ENCODE measurements around the gene BCAM. TPM values are rescaled to one million over a fixed set of nuclear protein-coding genes. Genes with fewer than 3 reads are reported as not detected.

The BCAM gene
- total RNA-seq, 2 experiments from 2014 or later, result not detected

DNA sequence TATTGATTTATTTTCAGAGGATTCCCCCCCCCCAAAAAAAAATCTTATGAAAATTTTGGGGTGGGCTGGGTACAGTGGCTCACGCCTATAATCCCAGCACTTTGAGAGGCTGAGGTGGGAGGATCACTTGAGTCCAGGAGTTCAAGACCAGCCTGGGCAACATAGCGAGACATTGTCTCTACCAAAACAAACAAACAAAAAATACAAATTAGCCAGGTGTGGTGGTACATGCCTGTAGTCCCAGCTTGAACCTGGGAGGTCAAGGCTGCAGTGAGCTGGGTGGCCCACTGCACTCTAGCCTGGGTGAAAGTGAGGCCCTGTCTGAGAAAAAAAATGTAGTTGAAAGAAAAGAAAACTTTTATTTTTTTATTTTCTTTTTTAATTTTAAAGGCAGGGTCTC is 55.1 kb downstream of the BCAM start:
- no TSS peak for BruUV-seq (replicated peaks)
- DNase-seq (ENCODE audit: low spot score), result no peak
- H3K4me1 ChIP-seq (ENCODE audit: insufficient read depth, low read length, poor library complexity, severe bottlenecking), result no peaks in the 10 kb centered on the region
- H3K4me3 ChIP-seq (ENCODE audit: low read depth, low read length, poor library complexity, severe bottlenecking), result no peak overlapping the region
- no peak for TF ChIP-seq EZH2phosphoT487 (IDR thresholded peaks at IDR 0.05; ENCODE audit: borderline replicate concordance, low read depth, low read length)
- TF ChIP-seq, protein P1, sequence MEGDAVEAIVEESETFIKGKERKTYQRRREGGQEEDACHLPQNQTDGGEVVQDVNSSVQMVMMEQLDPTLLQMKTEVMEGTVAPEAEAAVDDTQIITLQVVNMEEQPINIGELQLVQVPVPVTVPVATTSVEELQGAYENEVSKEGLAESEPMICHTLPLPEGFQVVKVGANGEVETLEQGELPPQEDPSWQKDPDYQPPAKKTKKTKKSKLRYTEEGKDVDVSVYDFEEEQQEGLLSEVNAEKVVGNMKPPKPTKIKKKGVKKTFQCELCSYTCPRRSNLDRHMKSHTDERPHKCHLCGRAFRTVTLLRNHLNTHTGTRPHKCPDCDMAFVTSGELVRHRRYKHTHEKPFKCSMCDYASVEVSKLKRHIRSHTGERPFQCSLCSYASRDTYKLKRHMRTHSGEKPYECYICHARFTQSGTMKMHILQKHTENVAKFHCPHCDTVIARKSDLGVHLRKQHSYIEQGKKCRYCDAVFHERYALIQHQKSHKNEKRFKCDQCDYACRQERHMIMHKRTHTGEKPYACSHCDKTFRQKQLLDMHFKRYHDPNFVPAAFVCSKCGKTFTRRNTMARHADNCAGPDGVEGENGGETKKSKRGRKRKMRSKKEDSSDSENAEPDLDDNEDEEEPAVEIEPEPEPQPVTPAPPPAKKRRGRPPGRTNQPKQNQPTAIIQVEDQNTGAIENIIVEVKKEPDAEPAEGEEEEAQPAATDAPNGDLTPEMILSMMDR (conservative IDR thresholded peaks at IDR 0.05; ENCODE audit: low read length), result no peak
- POLR2A ChIA-PET, result interaction anchor here (0.7 kb wide), 1 partner anchor 21 kb away, joined by 3 read pairs; no protein-coding TSS in a partner anchor
- H3K27ac ChIP-seq (ENCODE audit: low read depth, low read length, poor library complexity, severe bottlenecking), result no peak overlapping the region
- H3K4me2 ChIP-seq (ENCODE audit: low read length), result no peak overlapping the region
- no peaks in the 10 kb centered on the region for H3K36me3 ChIP-seq (ENCODE audit: insufficient read depth, low read length)
- H3K9me3 ChIP-seq (ENCODE audit: low read length), result no peaks in the 10 kb centered on the region
- CTCF ChIA-PET (ENCODE audit: unreplicated experiment), result no interaction called here
- H3K79me2 ChIP-seq (ENCODE audit: insufficient read depth, low read depth, low read length), result no peaks in the 10 kb centered on the region
- H4K20me1 ChIP-seq (ENCODE audit: insufficient read depth, low read length), result no peaks in the 10 kb centered on the region
- H2AFZ ChIP-seq (ENCODE audit: low read length), result no peak overlapping the region
- intact Hi-C loops (cut with micrococcal nuclease; ENCODE audit: unreplicated experiment), result no loop called here
- H3K9me2 ChIP-seq (ENCODE audit: insufficient read depth, low read length), result no peaks in the 10 kb centered on the region

DNA sequence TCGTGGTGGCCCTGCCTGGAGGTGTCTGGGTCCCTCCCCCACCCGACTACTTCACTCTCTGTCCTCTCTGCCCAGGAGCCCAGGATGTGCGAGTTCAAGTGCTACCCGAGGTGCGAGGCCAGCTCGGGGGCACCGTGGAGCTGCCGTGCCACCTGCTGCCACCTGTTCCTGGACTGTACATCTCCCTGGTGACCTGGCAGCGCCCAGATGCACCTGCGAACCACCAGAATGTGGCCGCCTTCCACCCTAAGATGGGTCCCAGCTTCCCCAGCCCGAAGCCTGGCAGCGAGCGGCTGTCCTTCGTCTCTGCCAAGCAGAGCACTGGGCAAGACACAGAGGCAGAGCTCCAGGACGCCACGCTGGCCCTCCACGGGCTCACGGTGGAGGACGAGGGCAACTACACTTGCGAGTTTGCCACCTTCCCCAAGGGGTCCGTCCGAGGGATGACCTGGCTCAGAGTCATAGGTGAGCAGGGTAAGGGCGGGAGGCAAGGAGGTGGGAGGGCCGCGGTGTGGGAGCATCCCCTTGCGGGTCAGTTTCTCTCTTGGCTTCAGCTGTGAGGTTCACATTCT is 56.4 kb downstream of the BCAM start:
- ChIA-PET POLR2A (no interaction called here), CTCF (ENCODE audit: unreplicated experiment) (no interaction called here)
- Histone ChIP-seq H3K27ac (ENCODE audit: low read depth, low read length, poor library complexity, severe bottlenecking) (no peak overlapping the region), H3K4me1 (ENCODE audit: insufficient read depth, low read length, poor library complexity, severe bottlenecking) (no peaks in the 10 kb centered on the region), H3K79me2 (ENCODE audit: insufficient read depth, low read depth, low read length) (no peaks in the 10 kb centered on the region), H3K4me3 (ENCODE audit: low read depth, low read length, poor library complexity, severe bottlenecking) (no peak overlapping the region), H3K36me3 (ENCODE audit: insufficient read depth, low read length) (no peaks in the 10 kb centered on the region), H2AFZ (ENCODE audit: low read length) (no peak overlapping the region), H3K9me3 (ENCODE audit: low read length) (no peaks in the 10 kb centered on the region), H3K4me2 (ENCODE audit: low read length) (no peak overlapping the region), H4K20me1 (ENCODE audit: insufficient read depth, low read length) (no peaks in the 10 kb centered on the region), H3K9me2 (ENCODE audit: insufficient read depth, low read length) (no peaks in the 10 kb centered on the region)
- DNase-seq (ENCODE audit: low spot score), result no peak
- TF ChIP-seq, protein P1 (conservative IDR thresholded peaks at IDR 0.05; ENCODE audit: low read length), result no peak
- no peak for TF ChIP-seq EZH2phosphoT487 (IDR thresholded peaks at IDR 0.05; ENCODE audit: borderline replicate concordance, low read depth, low read length)
- intact Hi-C loops (cut with micrococcal nuclease; ENCODE audit: unreplicated experiment), result no loop called here
- BruUV-seq (replicated peaks), result no TSS peak

DNA sequence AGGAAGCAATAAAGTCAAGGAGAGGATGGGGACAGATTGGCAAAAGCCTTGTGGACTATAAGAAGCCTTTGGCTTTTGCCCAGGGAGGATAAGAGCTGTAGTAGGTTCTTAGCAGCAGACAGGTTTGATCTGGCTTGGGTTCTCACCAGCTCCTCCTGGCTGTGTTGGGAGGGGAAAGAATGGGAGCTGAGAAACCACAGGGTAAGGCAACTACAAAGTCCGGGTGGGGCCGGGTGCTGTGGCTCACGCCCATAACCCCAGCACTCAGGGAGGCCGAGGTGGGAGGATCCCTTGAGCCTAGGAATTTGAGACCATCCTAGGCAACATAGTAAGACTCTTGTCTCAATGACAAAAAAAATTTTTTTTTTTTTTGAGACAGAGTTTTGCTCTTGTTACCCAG is 57.8 kb downstream of the BCAM start:
- POLR2A ChIA-PET, result no interaction called here
- Histone ChIP-seq H3K79me2 (ENCODE audit: insufficient read depth, low read depth, low read length) (no peaks in the 10 kb centered on the region), H2AFZ (ENCODE audit: low read length) (no peak overlapping the region), H3K27ac (ENCODE audit: low read depth, low read length, poor library complexity, severe bottlenecking) (no peak overlapping the region), H3K9me3 (ENCODE audit: low read length) (no peaks in the 10 kb centered on the region), H3K9me2 (ENCODE audit: insufficient read depth, low read length) (no peaks in the 10 kb centered on the region), H3K4me3 (ENCODE audit: low read depth, low read length, poor library complexity, severe bottlenecking) (no peak overlapping the region), H3K4me1 (ENCODE audit: insufficient read depth, low read length, poor library complexity, severe bottlenecking) (no peaks in the 10 kb centered on the region), H3K36me3 (ENCODE audit: insufficient read depth, low read length) (no peaks in the 10 kb centered on the region), H4K20me1 (ENCODE audit: insufficient read depth, low read length) (no peaks in the 10 kb centered on the region), H3K4me2 (ENCODE audit: low read length) (no peak overlapping the region)
- TF ChIP-seq EZH2phosphoT487 (IDR thresholded peaks at IDR 0.05; ENCODE audit: borderline replicate concordance, low read depth, low read length), result no peak
- TF ChIP-seq, protein P1 (conservative IDR thresholded peaks at IDR 0.05; ENCODE audit: low read length), result no peak
- intact Hi-C loops (cut with micrococcal nuclease; ENCODE audit: unreplicated experiment), result no loop called here
- BruUV-seq (replicated peaks), result no TSS peak
- CTCF ChIA-PET (ENCODE audit: unreplicated experiment), result no interaction called here
- DNase-seq (ENCODE audit: low spot score), result no peak
